ENCODE measurements around the gene TUBGCP2.

The TUBGCP2 gene

GRCh38 chr10:133298466-133298865 lies 10.2 kb downstream of the TUBGCP2 start:
- DNase-seq: no peak

- DNase-seq: no peak
Measured at GRCh38 chr10:133297504-133297903, 11.2 kb downstream of the TUBGCP2 start.

- DNase-seq: no peak
Measured at GRCh38 chr10:133295426-133296320, 13.0 kb downstream of the TUBGCP2 start.

- DNase-seq: no peak
Measured at GRCh38 chr10:133294189-133294588, 14.5 kb downstream of the TUBGCP2 start.

GRCh38 chr10:133293810-133294119 lies 14.9 kb downstream of the TUBGCP2 start:
- DNase-seq: no peak

- DNase-seq: no peak
Measured at GRCh38 chr10:133292919-133293809, 15.5 kb downstream of the TUBGCP2 start.

GRCh38 chr10:133289761-133290160 lies 18.9 kb downstream of the TUBGCP2 start:
- DNase-seq: no peak

- DNase-seq: no peak
Measured at GRCh38 chr10:133287832-133288500, 20.7 kb downstream of the TUBGCP2 start.

GRCh38 chr10:133286366-133286765 lies 22.3 kb downstream of the TUBGCP2 start:
- DNase-seq: no peak

- DNase-seq: no peak
Measured at GRCh38 chr10:133285217-133285616, 23.5 kb downstream of the TUBGCP2 start.

- no peak for DNase-seq
Measured at GRCh38 chr10:133283931-133284330, 24.7 kb downstream of the TUBGCP2 start.

- DNase-seq: no peak
Measured at GRCh38 chr10:133282846-133283390, 25.8 kb downstream of the TUBGCP2 start.

- no peak for DNase-seq
Measured at GRCh38 chr10:133281628-133282372, 26.9 kb downstream of the TUBGCP2 start.

- no peak for DNase-seq
Measured at GRCh38 chr10:133281084-133281483, 27.6 kb downstream of the TUBGCP2 start.

GRCh38 chr10:133280391-133281059 lies 28.1 kb downstream of the TUBGCP2 start:
- no peak for DNase-seq

GRCh38 chr10:133279326-133280226 lies 29.1 kb downstream of the TUBGCP2 start:
- no peak for DNase-seq

- no peak for DNase-seq
Measured at GRCh38 chr10:133278577-133279265, 30.0 kb downstream of the TUBGCP2 start.

- DNase-seq: no peak
Measured at GRCh38 chr10:133277993-133278576, 30.6 kb downstream of the TUBGCP2 start.

- DNase-seq: no peak
Measured at GRCh38 chr10:133277277-133277992, 31.2 kb downstream of the TUBGCP2 start.

All from DMS79 treated with DMSO at 0.1 percent for 48 hours (cell line).